MM.1S (cell line): Measurements from ENCODE around the gene SALL2.

Source experiments
- DNase-seq: peaks from one replicate; pipeline ENCODE4 v3.0.0-alpha.2; 2015
- H2AFZ ChIP-seq: fragments of 300-600 bp; sonication (generic); 2 replicates; pipeline ENCODE4 v1.6.0; 2016; ENCODE audit warnings: antibody characterized with exemption, low read length
- H3F3A ChIP-seq: fragments of 300-600 bp; sonication (generic); 2 replicates; pipeline ENCODE4 v1.6.1; 2016; ENCODE audit warnings: mild to moderate bottlenecking, antibody characterized with exemption, low read length, moderate library complexity, mixed read lengths; ENCODE audit not compliant: insufficient read depth
- H3K27ac ChIP-seq: fragments of 300-600 bp; sonication (generic); 2 replicates; pipeline ENCODE4 v1.5.1; 2016; ENCODE audit warnings: mild to moderate bottlenecking, low read length
- H3K27me3 ChIP-seq: fragments of 300-600 bp; sonication (generic); replicated peaks from 2 replicates; pipeline ENCODE4 v1.6.0; 2016; ENCODE audit warnings: low read length; ENCODE audit not compliant: insufficient read depth
- H3K36me3 ChIP-seq: fragments of 300-600 bp; sonication (generic); replicated peaks from 2 replicates; pipeline ENCODE4 v1.6.1; 2016; ENCODE audit warnings: mild to moderate bottlenecking, low read length, mixed read lengths; ENCODE audit not compliant: insufficient read depth
- H3K4me1 ChIP-seq: fragments of 300-600 bp; sonication (generic); 2 replicates; pipeline ENCODE4 v1.6.1; 2016; ENCODE audit warnings: low read length, mixed read lengths
- H3K4me2 ChIP-seq: fragments of 300-600 bp; sonication (generic); 2 replicates; pipeline ENCODE4 v1.6.0; 2016; ENCODE audit warnings: low read depth, low read length
- H3K4me3 ChIP-seq: fragments of 300-600 bp; sonication (generic); 2 replicates; pipeline ENCODE4 v1.5.1; 2016; ENCODE audit warnings: low read length, mixed read lengths
- H3K79me2 ChIP-seq: fragments of 300-600 bp; sonication (generic); 2 replicates; pipeline ENCODE4 v1.6.1; 2016; ENCODE audit warnings: mixed run types, low read length, mixed read lengths
- H3K9ac ChIP-seq: fragments of 300-600 bp; sonication (generic); 2 replicates; pipeline ENCODE4 v1.6.1; 2016; ENCODE audit warnings: low read length, mixed read lengths
- H3K9me2 ChIP-seq: fragments of 300-600 bp; sonication (generic); replicated peaks from 2 replicates; pipeline ENCODE4 v1.6.1; 2016; ENCODE audit warnings: mild to moderate bottlenecking, low read length, mixed read lengths; ENCODE audit not compliant: insufficient read depth
- H3K9me3 ChIP-seq: fragments of 300-600 bp; sonication (generic); replicated peaks from 2 replicates; pipeline ENCODE4 v1.6.1; 2016; ENCODE audit warnings: mild to moderate bottlenecking, low read length, mixed read lengths; ENCODE audit not compliant: insufficient read depth
- H4K20me1 ChIP-seq: fragments of 300-600 bp; sonication (generic); 2 replicates; pipeline ENCODE4 v1.6.1; 2016; ENCODE audit warnings: mild to moderate bottlenecking, low read length, moderate library complexity, mixed read lengths; ENCODE audit not compliant: insufficient read depth
- EZH2 ChIP-seq: fragments of 300-600 bp; sonication (generic); optimal IDR thresholded peaks from 2 replicates; pipeline ENCODE3; 2017; ENCODE audit warnings: low read depth, mild to moderate bottlenecking, antibody characterized with exemption, low read length, mixed read lengths
- EZH2phosphoT487 ChIP-seq: fragments of 300-600 bp; sonication (generic); IDR thresholded peaks from 2 replicates; pipeline ENCODE4 v1.6.1; 2018; ENCODE audit warnings: antibody characterized with exemption, low read length
- TF ChIP-seq, protein P1 (sequence below): fragments of 300-600 bp; sonication (generic); IDR thresholded peaks from 2 replicates; pipeline ENCODE4 v1.5.1; 2016; ENCODE audit warnings: antibody characterized with exemption, low read length, mixed read lengths

The SALL2 gene

DNA sequence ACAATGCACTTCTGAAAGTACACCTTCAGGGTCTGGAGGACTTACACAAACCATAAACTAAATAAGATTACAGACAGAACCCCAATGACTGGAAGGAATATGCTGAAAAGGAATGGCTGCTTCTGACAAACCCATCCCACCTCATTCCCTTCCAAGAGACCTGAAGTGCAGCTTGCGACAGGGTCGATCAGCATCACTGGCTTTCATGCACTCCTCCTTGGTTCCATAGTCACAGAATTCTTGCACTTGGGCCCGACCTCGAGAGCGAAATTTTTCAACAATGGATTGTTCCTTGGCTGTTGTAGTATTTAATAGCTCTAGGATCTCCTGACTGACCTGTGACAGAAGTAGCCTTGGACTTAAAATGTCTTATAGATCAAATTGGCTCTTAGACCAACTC lies 24.6 kb downstream of the SALL2 start:
- H3K4me1 ChIP-seq = peaks cover 6% of the 10 kb centered on the region; the same call in 1 of the 2 replicates
- no peaks in the 10 kb centered on the region for H3K36me3 ChIP-seq
- peaks cover 3% of the 10 kb centered on the region for H3K79me2 ChIP-seq
- TF ChIP-seq EZH2phosphoT487 (no peak), EZH2 (no peak)
- TF ChIP-seq, protein P1, sequence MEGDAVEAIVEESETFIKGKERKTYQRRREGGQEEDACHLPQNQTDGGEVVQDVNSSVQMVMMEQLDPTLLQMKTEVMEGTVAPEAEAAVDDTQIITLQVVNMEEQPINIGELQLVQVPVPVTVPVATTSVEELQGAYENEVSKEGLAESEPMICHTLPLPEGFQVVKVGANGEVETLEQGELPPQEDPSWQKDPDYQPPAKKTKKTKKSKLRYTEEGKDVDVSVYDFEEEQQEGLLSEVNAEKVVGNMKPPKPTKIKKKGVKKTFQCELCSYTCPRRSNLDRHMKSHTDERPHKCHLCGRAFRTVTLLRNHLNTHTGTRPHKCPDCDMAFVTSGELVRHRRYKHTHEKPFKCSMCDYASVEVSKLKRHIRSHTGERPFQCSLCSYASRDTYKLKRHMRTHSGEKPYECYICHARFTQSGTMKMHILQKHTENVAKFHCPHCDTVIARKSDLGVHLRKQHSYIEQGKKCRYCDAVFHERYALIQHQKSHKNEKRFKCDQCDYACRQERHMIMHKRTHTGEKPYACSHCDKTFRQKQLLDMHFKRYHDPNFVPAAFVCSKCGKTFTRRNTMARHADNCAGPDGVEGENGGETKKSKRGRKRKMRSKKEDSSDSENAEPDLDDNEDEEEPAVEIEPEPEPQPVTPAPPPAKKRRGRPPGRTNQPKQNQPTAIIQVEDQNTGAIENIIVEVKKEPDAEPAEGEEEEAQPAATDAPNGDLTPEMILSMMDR = no peak
- H3K27me3 ChIP-seq = no peaks in the 10 kb centered on the region
- H3K4me3 ChIP-seq = no peak overlapping the region
- no peak overlapping the region for H2AFZ ChIP-seq
- H3K9ac ChIP-seq = no peak overlapping the region
- H4K20me1 ChIP-seq = no peaks in the 10 kb centered on the region
- H3K4me2 ChIP-seq = no peak overlapping the region
- H3K9me3 ChIP-seq = no peaks in the 10 kb centered on the region
- no peak for DNase-seq
- peaks cover 14% of the 10 kb centered on the region; the same call in 1 of the 2 replicates for H3F3A ChIP-seq
- H3K9me2 ChIP-seq = no peaks in the 10 kb centered on the region
- no peak overlapping the region for H3K27ac ChIP-seq

DNA sequence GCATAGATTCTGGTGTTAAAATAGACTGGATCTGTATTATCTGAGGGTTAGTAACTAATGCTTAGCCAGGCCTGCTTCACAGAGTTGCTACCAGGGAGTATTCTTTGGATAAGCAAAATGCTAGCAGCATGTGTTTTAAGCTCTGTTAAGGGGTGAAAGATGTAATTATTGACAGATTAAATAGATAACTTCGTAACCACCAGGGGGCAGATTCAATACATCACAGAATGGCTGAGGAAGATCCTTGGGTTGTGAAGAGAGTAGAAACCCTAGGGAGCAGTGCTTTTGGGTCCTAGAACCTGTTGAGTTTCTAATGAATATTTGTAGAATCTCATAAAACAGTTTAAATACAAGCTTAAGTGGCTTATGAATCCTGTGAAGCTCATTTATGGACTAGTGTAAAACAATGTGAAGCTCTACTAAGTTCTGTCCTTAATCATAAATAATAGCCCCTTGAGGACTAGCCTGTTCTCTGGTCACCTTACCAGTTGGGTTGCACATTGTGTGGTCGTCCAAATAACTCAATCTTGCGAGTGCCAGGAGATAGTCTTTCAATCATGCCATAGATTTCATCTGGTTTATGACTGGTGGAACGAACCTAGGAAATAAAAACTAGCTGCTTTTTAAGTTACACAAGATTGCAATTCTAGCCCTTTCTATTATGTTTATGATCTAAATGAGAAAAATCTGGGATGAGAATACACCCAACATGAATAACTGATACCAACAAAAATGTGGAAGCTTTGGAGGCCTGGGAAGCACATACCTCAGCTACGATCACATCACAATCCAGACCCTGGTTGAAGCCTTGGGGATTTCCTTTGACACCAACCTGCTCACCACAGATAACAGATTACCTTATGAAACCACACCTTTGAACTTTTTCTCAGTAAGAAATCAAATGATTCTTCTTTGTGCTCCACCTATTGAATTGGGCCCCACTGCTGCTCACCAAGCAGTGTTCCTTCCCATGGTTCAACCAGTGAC lies 27.3 kb downstream of the SALL2 start:
- peak; percentile 27 for DNase-seq
- no peak overlapping the region for H2AFZ ChIP-seq
- H3K9me3 ChIP-seq = no peaks in the 10 kb centered on the region
- no peaks in the 10 kb centered on the region for H3K9me2 ChIP-seq
- no peak overlapping the region for H3K4me3 ChIP-seq
- no peak for TF ChIP-seq EZH2
- TF ChIP-seq, protein P1 = peak; percentile 34
- H3K27me3 ChIP-seq = no peaks in the 10 kb centered on the region
- no peaks in the 10 kb centered on the region for H4K20me1 ChIP-seq
- peaks cover 6% of the 10 kb centered on the region; the same call in 1 of the 2 replicates for H3F3A ChIP-seq
- no peaks in the 10 kb centered on the region; the same call in 1 of the 2 replicates for H3K36me3 ChIP-seq
- no peak overlapping the region for H3K27ac ChIP-seq
- no peak overlapping the region for H3K4me2 ChIP-seq
- no peaks in the 10 kb centered on the region for H3K4me1 ChIP-seq
- H3K9ac ChIP-seq = no peak overlapping the region
- H3K79me2 ChIP-seq = no peaks in the 10 kb centered on the region

DNA sequence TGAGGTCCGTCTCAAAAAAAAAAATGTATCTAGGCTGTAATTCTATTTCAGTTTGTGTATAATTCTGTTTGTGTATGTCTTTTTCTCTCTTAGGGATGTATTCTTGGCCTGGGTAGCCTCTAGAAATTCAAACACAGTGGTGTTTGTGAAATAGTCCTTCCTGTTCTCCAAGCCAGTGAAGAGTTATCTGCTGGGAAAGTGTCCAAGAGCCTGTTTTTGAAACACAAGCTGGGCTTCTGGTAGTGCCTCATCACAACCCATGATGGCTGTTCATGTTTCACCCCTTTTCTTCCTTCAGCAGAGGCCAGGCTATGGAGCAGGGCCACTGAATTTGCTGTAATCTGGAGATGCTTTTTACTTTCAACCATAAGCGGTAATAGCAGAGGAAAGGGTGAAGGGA lies 29.7 kb downstream of the SALL2 start:
- Histone ChIP-seq H3K79me2 (no peaks in the 10 kb centered on the region), H4K20me1 (no peaks in the 10 kb centered on the region), H3F3A (peaks cover 6% of the 10 kb centered on the region; the same call in 1 of the 2 replicates), H3K27me3 (no peaks in the 10 kb centered on the region), H3K9me2 (no peaks in the 10 kb centered on the region), H2AFZ (no peak overlapping the region), H3K27ac (no peak overlapping the region), H3K9me3 (no peaks in the 10 kb centered on the region), H3K4me2 (no peak overlapping the region), H3K9ac (no peak overlapping the region), H3K36me3 (no peaks in the 10 kb centered on the region; the same call in 1 of the 2 replicates), H3K4me1 (no peaks in the 10 kb centered on the region), H3K4me3 (no peak overlapping the region)
- no peak for DNase-seq
- TF ChIP-seq, protein P1 = no peak
- no peak for TF ChIP-seq EZH2phosphoT487
- no peak for TF ChIP-seq EZH2
